HepG2 (cell line): ENCODE results near the gene JADE2. TPM values are rescaled to one million over a fixed set of nuclear protein-coding genes. Genes with fewer than 3 reads are reported as not detected.

Source experiments
- CREB1 ChIP-seq, 2 experiments: fragments of 450-650 bp in 1 of 2; IDR thresholded peaks; 2 replicates each; pipeline ENCODE4 v1.6.1; 2016 to 2017; ENCODE audit warnings: control low read depth in 1 of 2, mild to moderate bottlenecking in 1 of 2, missing compliant biosample characterization in 1 of 2, missing genetic modification characterization in 1 of 2
- FOXO1 ChIP-seq: sonication (generic); formaldehyde crosslinking; IDR thresholded peaks from 2 replicates; pipeline ENCODE4 v1.4.0; 2020; ENCODE audit warnings: missing genetic modification reagents
- HDAC2 ChIP-seq: sonication (generic); formaldehyde crosslinking; IDR thresholded peaks from 2 replicates; pipeline ENCODE4 v1.4.0; 2020; ENCODE audit warnings: missing genetic modification reagents
- IRF2 ChIP-seq: IDR thresholded peaks from 2 replicates; pipeline ENCODE4 v1.6.1; 2018; ENCODE audit warnings: missing genetic modification reagents, missing compliant biosample characterization
- NCOA1 ChIP-seq: sonication (generic); formaldehyde crosslinking; IDR thresholded peaks from 2 replicates; pipeline ENCODE4 v1.9.0; 2021; ENCODE audit warnings: missing genetic modification reagents
- PAWR ChIP-seq: sonication (generic); formaldehyde crosslinking; IDR thresholded peaks from 2 replicates; pipeline ENCODE4 v1.4.0; 2020; ENCODE audit warnings: missing genetic modification reagents, mild to moderate bottlenecking, borderline replicate concordance
- SOX13 ChIP-seq, 3 experiments: fragments of 450-650 bp in 1 of 3; sonication (generic) in 1 of 3; formaldehyde crosslinking in 1 of 3; IDR thresholded peaks in 2 of 3; conservative IDR thresholded peaks in 1 of 3; 2 replicates each; pipeline versions ENCODE4 v1.5.0 to v1.6.1; 2016 to 2020; ENCODE audit warnings: antibody characterized with exemption in 1 of 3, mild to moderate bottlenecking in 1 of 3, missing compliant biosample characterization in 1 of 3, missing genetic modification reagents in 1 of 3, moderate library complexity in 1 of 3
- ZNF3 ChIP-seq: IDR thresholded peaks from 2 replicates; pipeline ENCODE4 v1.7.0; 2017; ENCODE audit warnings: inconsistent platforms
- polyA plus RNA-seq, 8 experiments: library from polyadenylated mRNA; depleted of rRNA in 3 of 8; stranded (reverse) in 7 of 8; unstranded in 1 of 8; fragments of >200 nt; fragmentation: Illumina TruSeq in 4 of 8; extraction: Trizol in 4 of 8; gene quantifications; 2 replicates each; pipeline versions ENCODE4 v1.2.1 to v1.2.3, GENCODE V29; 2011 to 2016; ENCODE audit warnings: low read depth in 4 of 8, missing spikeins in 1 of 8, mixed read lengths in 1 of 8; ENCODE audit not compliant: insufficient read depth in 1 of 8
- small RNA-seq, 3 experiments: library from RNA; depleted of rRNA; stranded (forward); fragments of <200 nt; gene quantifications; one replicate each; pipeline ENCODE3, GENCODE V24; 2012; ENCODE audit warnings: low read depth in 2 of 3, low replicate concordance in 1 of 3; ENCODE audit not compliant: insufficient read length in 3 of 3, insufficient read depth in 2 of 3
- total RNA-seq, 5 experiments: library from RNA; depleted of rRNA; stranded (reverse); fragments of >200 nt; fragmentation: Illumina TruSeq; extraction: Trizol; gene quantifications; 2 replicates each; pipeline ENCODE4 v1.2.3, GENCODE V29; 2016; ENCODE audit warnings: low read depth in 1 of 5
- TF ChIP-seq, protein P1 (sequence below): sonication (generic); formaldehyde crosslinking; IDR thresholded peaks from 2 replicates; pipeline ENCODE4 v1.5.0; 2020; ENCODE audit warnings: missing genetic modification reagents
- TF ChIP-seq, protein P2 (sequence below): sonication (generic); formaldehyde crosslinking; conservative IDR thresholded peaks from 2 replicates; pipeline ENCODE4 v1.4.0; 2020; ENCODE audit warnings: mild to moderate bottlenecking, missing genetic modification reagents, moderate library complexity

Gene JADE2
- total and polyA plus RNA-seq, 2 of the 13 experiments (the other 11 are each of a cell fraction or from before 2014, with no cell fraction given): 7.5 to 15.1 TPM

DNA sequence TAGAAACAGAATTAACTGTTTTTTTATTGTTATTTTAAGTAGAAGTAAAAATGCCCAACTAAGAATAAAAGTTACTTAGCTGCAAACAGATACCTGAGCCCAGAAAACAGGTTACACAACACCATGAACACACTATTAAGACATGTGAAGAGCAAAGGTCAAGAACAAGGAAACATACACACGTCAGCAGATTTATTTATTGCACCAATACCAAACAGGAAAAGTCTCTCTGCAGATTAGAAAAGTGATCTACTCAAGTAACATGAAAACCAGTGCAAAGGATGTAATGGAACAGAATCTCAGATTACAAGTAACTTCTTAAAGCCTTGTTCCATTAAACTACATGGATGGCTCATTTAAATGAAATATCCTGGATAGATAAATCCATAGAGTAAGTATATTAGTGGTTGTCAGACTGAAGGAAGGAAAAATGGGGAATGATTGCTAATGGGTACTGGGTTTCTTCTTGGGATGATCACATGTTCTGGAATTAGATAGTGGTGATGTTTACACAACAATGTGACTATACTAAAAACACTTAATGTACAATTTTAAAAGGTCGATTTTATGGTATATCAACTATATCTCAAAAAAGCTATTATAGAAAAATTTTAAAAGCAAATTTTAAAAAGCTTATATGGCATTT is 101.0 kb downstream of the JADE2 start (continued):
- peak; percentile 57 for TF ChIP-seq HDAC2 (CRISPR knock-in tag)
- TF ChIP-seq FOXO1 (CRISPR knock-in tag): peak; percentile 48; the same call in 1 of the 2 replicates
- TF ChIP-seq, protein P1, sequence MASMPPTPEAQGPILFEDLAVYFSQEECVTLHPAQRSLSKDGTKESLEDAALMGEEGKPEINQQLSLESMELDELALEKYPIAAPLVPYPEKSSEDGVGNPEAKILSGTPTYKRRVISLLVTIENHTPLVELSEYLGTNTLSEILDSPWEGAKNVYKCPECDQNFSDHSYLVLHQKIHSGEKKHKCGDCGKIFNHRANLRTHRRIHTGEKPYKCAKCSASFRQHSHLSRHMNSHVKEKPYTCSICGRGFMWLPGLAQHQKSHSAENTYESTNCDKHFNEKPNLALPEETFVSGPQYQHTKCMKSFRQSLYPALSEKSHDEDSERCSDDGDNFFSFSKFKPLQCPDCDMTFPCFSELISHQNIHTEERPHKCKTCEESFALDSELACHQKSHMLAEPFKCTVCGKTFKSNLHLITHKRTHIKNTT (CRISPR knock-in tag): no peak
- TF ChIP-seq IRF2: 0 out of 2 replicates have a peak, but pooled peaks have one; percentile 23
- no peak for TF ChIP-seq PAWR (CRISPR knock-in tag)
- TF ChIP-seq, protein P2, sequence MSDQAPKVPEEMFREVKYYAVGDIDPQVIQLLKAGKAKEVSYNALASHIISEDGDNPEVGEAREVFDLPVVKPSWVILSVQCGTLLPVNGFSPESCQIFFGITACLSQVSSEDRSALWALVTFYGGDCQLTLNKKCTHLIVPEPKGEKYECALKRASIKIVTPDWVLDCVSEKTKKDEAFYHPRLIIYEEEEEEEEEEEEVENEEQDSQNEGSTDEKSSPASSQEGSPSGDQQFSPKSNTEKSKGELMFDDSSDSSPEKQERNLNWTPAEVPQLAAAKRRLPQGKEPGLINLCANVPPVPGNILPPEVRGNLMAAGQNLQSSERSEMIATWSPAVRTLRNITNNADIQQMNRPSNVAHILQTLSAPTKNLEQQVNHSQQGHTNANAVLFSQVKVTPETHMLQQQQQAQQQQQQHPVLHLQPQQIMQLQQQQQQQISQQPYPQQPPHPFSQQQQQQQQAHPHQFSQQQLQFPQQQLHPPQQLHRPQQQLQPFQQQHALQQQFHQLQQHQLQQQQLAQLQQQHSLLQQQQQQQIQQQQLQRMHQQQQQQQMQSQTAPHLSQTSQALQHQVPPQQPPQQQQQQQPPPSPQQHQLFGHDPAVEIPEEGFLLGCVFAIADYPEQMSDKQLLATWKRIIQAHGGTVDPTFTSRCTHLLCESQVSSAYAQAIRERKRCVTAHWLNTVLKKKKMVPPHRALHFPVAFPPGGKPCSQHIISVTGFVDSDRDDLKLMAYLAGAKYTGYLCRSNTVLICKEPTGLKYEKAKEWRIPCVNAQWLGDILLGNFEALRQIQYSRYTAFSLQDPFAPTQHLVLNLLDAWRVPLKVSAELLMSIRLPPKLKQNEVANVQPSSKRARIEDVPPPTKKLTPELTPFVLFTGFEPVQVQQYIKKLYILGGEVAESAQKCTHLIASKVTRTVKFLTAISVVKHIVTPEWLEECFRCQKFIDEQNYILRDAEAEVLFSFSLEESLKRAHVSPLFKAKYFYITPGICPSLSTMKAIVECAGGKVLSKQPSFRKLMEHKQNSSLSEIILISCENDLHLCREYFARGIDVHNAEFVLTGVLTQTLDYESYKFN (CRISPR knock-in tag): peak; percentile 63
- no peak for TF ChIP-seq NCOA1
- TF ChIP-seq SOX13 (IDR thresholded peaks at IDR 0.05): no peak
- TF ChIP-seq SOX13 (CRISPR knock-in tag; conservative IDR thresholded peaks at IDR 0.05 in 1 of 2, IDR thresholded peaks at IDR 0.05 in 1 of 2): peak in 1 of 2 experiments; percentile 51; a peak in 1 of 4 replicates
- no peak for TF ChIP-seq CREB1 (IDR thresholded peaks at IDR 0.05)
- TF ChIP-seq CREB1 (CRISPR knock-in tag; IDR thresholded peaks at IDR 0.05): peak; percentile 64; the same call in 1 of the 2 replicates
- TF ChIP-seq ZNF3: no peak

Small RNA genes lying within 50 kb of the gene (small RNA-seq; reads per million reads assigned to genes)
- 0 reads per million in 3 experiments for gene RN7SL541P
- gene RNU6-456P: 0 to 1.9 (median 0.65) reads per million in 3 experiments

Other genes starting within 250 kb of the JADE2 start
- gene CDKL3, start 158.5 kb upstream of the JADE2 start, total RNA-seq (2016; rRNA removed; fragmentation: Illumina TruSeq; extraction: Trizol): 2.2 and 4.5 TPM in 2 replicates
- gene CDKL3, start 158.5 kb upstream of the JADE2 start, polyA plus RNA-seq (2011; rRNA removed): 4.1 and 4.3 TPM in 2 replicates
- gene UBE2B, start 154.1 kb upstream of the JADE2 start, total RNA-seq (2016; rRNA removed; fragmentation: Illumina TruSeq; extraction: Trizol): 25.2 and 56.7 TPM in 2 replicates
- 35.1 and 56.0 TPM in 2 replicates for gene UBE2B, start 154.1 kb upstream of the JADE2 start, polyA plus RNA-seq (2011; rRNA removed)
- gene CDKN2AIPNL, start 113.8 kb upstream of the JADE2 start, total RNA-seq (2016; rRNA removed; fragmentation: Illumina TruSeq; extraction: Trizol): 46.5 and 51.2 TPM in 2 replicates
- 13.5 and 17.4 TPM in 2 replicates for gene CDKN2AIPNL, start 113.8 kb upstream of the JADE2 start, polyA plus RNA-seq (2011; rRNA removed)
- 73.0 and 99.7 TPM in 2 replicates for gene SAR1B, start 107.2 kb downstream of the JADE2 start, total RNA-seq (2016; rRNA removed; fragmentation: Illumina TruSeq; extraction: Trizol)
- gene SAR1B, start 107.2 kb downstream of the JADE2 start, polyA plus RNA-seq (2011; rRNA removed): 33.2 and 43.0 TPM in 2 replicates
- 30.5 and 56.6 TPM in 2 replicates for gene SEC24A, start 123.1 kb downstream of the JADE2 start, total RNA-seq (2016; rRNA removed; fragmentation: Illumina TruSeq; extraction: Trizol)
- 39.6 and 56.8 TPM in 2 replicates for gene SEC24A, start 123.1 kb downstream of the JADE2 start, polyA plus RNA-seq (2011; rRNA removed)
- 19.8 and 23.1 TPM in 2 replicates for gene CAMLG, start 212.9 kb downstream of the JADE2 start, total RNA-seq (2016; rRNA removed; fragmentation: Illumina TruSeq; extraction: Trizol)
- 12.6 and 14.2 TPM in 2 replicates for gene CAMLG, start 212.9 kb downstream of the JADE2 start, polyA plus RNA-seq (2011; rRNA removed)
- gene DDX46, start 233.1 kb downstream of the JADE2 start, total RNA-seq (2016; rRNA removed; fragmentation: Illumina TruSeq; extraction: Trizol): 59.3 and 74.8 TPM in 2 replicates
- 26.0 and 27.3 TPM in 2 replicates for gene DDX46, start 233.1 kb downstream of the JADE2 start, polyA plus RNA-seq (2011; rRNA removed)